GM21390 (cell line): Measurements from ENCODE around the gene MYOZ3.

Experiments
- ATAC-seq: cut with Tn5 transposase; IDR thresholded peaks from one replicate; pipeline ENCODE4 v1.9.1; 2021; ENCODE audit not compliant: unreplicated experiment

Gene MYOZ3

DNA sequence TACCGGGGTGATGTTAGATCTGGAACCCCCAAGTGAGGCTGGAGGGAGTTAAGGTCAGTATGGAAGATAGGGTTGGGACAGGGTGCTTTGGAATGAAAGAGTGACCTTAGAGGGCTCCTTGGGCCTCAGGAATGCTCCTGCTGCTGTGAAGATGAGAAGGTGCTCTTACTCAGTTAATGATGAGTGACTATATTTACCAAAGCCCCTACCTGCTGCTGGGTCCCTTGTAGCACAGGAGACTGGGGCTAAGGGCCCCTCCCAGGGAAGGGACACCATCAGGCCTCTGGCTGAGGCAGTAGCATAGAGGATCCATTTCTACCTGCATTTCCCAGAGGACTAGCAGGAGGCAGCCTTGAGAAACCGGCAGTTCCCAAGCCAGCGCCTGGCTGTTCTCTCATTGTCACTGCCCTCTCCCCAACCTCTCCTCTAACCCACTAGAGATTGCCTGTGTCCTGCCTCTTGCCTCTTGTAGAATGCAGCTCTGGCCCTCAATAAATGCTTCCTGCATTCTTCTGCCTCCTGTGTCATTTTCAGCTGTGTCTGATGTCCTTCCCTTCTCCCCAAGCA is 2.3 kb upstream of the MYOZ3 start:
- ATAC-seq: no peak

DNA sequence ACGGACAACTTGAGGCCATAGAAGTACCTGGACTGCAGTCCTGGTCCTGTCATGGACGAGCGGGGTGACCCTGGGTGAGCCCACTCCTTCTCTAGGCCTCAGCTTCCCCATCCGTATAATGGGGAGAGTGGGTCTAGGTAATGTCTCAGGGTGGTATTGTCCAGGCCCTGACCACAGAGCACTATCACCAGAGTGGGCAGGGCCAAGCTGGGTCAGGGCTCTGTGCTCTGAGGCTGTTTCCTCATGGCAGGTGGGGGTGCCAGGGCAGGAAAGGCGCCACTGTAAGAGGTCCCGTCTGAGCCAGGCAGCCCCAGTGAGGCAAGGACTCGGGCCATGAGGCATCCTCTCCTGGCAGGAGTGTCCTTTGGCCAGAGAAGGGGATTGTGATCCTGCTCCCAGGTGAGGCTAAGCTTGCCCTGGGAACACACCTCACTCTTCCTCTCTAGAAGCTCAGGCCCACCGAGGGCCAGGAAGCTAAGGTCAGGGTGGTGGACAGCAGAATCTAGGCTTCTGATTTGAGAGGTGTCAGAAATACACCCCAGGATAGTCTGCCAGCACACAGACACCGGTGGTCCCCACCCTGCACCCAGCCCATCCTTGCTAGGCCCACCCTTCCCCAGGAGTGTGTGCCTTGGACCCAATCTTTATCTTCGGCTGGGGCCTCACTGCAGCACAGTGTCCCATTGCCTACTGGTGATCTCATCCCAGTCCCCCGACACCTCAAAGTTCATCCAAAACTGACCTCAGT is 1.5 kb upstream of the MYOZ3 start:
- no peak for ATAC-seq

DNA sequence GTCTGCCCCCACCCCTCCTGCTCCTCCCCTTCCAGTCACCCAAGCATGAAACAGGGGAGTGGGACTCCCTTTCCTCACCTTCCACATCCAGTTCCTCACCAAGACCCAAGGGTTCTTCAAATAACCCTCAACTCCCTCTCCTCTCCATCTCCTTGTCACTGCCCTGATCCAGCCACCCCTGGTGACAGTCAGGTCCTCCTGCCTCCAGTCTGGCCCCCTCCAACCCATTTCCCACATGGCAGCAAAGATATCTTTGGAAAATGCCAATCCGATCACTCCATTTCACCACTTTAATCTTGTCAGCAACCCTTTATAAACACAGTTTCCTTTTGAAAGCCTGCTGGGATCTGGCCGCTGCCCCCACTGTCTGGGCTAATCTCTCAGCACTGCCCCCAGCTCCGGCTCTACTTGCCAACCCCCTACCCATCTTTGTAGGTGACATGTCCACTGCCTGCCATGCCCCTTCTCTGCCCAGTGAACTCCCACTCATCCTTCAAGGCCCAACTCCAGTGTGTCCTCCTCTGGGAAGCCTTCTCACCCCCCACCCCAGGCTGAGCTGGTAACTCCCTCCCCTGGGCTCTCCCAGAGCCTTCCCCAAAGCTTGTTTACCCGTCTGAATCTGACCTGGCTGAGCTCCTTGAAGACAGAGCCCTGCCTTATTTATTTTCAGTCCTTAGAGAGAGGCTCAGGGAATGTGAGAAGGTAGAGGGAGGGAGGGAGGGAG is 781 bp upstream of the MYOZ3 start:
- ATAC-seq: no peak

DNA sequence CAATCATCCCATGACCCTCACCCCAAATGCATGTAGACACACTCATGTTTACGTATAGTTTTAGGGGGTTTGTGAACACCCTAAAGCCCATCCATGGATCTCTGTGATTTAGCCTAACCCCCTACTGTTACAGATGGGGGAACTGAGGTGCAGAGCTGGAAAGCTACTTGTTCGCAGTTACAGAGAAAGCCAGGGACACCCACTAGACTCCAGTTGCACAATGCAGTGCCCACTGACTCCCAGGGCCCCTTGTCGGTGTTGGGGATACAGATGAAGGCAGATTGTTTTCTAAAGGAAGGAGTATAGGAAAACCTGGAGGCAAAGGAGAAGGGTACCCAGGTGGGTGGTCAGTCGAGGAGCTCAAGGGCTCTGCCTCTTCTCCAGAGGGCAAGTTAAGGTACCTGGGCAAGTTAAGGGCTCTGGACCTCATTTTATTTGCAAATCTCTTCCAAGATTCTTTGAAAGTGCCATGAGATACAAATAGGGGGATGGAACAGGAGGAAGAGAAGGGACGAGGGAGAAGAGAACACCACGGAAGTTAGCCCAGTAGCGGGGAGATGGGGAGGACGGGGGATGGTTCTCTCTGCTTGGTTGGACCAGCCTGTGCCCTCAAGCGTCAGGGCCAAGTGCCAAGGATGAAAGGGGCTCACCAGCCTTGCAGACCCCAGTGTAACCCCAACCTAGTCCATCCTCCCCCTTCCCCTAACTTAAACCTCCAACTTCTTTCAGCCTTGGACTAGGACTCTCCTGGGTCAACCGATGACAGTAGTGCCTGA is 958 bp downstream of the MYOZ3 start:
- ATAC-seq: no peak

DNA sequence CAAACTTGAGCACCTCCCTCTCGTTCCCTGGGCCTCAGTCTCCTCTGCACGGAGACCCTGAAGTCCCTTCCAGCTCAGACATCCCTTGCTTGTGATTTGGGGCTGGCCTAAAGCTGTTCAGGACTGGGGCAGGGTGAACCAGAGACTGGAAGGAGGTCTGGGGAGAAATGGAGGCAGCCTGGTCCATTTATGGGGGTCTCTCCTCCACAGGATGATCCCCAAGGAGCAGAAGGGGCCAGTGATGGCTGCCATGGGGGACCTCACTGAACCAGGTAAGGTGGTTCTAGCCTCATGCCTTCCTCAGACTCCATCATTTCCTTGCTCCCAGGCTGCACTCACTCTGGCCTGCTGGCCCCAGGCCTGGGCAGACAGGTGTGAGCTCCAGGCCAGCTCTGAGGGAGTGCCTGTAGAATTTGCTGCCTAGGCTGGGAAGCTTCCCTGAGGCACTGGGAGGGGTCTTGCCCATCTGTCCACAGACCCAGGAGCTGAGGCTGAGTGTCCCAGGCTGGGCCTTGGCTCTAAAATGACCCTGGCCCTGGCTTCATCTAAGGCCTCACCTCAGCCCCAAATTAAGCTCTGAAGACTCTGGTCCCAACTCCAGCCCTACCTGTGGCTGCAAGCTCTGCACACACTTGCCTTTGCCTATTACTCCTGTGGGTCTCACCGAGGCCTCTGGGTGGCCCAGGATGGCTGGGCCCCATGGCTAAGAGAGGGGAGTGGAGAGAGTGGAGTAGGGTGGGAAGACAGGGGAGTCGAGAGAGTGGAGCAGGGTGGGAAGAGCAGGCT is 1.9 kb downstream of the MYOZ3 start:
- no peak for ATAC-seq

DNA sequence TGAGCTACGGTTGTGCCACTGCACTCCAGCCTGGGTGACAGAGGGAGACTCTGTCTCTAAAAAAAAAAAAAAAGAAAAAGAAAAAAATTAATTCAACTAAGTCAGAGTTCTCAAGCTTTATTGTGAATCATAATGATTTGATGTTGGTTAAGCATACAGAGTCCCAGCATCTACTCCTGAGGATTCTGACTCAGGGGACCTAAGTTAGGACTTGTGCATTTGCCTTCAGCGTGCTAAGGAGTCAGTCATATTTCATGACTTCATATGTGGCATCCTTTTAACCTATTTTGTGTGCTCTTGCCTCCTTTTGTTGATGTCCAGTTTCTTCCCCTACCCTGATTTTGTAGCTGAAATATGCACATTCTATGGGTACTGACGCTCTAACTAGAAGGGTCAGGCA is 2.9 kb downstream of the MYOZ3 start:
- no peak for ATAC-seq

DNA sequence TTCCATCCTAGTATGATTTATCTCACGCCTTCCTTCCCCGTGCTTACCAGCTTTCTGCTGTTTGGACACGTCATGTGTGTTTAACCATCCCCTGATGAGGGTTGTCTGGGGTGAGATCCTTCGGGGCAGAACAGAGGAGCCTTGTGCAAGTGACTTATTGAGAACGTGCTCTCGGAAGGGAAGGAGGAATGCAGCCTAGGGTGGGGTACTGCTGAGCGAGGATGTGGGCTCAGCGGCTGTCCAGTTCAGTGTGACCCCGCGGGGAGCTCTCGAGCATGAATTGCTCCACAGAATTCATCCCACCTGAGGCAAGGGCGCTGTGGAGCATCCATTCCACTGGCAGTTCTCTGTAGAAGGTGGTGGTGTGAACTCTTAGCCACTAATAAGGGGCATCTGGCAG is 4.0 kb downstream of the MYOZ3 start:
- ATAC-seq: no peak

DNA sequence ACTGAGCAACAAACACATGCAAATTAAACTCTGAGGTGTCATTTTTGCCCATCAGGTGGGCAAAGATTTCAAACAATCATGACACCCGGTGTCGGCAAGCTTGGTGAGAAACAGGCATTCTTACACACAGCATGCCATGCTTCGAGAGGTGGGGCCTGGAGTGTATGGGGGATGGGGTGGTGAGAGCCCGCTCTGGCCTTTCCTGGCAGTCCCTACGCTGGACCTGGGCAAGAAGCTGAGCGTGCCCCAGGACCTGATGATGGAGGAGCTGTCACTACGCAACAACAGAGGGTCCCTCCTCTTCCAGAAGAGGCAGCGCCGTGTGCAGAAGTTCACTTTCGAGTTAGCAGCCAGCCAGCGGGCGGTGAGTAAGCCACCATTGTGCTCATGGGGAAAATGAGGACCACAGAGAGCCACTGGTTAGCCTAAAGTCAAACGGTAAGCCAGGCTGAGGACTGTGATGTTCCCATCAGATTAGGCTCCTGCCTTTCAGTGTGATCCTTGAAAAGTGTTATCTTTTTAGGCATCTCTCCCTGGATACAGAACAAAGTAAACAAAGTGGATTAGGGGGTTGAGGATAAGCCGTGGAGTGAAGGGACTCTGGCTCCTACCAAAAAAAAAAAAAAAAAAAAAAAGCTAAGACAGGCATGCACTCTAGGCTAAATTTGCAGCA is 9.4 kb downstream of the MYOZ3 start:
- no peak for ATAC-seq

DNA sequence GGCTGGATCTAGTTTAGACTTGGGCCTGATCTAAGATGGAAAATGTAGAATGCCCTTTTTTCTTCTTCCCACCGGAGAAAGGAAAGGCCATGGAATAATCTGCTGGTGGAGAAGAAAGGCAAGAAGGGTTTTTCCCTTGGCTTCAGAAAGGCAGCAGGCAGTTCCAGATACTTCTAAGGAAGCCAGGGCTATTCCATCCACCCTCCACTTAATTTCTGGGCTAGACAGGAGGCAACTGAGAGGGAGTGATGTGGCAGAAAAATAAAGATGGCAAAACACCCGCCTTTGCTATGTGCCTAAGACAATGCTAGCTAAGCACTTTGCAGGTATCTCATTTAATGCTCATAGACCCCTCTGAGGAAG is 9.9 kb downstream of the MYOZ3 start:
- no peak for ATAC-seq

DNA sequence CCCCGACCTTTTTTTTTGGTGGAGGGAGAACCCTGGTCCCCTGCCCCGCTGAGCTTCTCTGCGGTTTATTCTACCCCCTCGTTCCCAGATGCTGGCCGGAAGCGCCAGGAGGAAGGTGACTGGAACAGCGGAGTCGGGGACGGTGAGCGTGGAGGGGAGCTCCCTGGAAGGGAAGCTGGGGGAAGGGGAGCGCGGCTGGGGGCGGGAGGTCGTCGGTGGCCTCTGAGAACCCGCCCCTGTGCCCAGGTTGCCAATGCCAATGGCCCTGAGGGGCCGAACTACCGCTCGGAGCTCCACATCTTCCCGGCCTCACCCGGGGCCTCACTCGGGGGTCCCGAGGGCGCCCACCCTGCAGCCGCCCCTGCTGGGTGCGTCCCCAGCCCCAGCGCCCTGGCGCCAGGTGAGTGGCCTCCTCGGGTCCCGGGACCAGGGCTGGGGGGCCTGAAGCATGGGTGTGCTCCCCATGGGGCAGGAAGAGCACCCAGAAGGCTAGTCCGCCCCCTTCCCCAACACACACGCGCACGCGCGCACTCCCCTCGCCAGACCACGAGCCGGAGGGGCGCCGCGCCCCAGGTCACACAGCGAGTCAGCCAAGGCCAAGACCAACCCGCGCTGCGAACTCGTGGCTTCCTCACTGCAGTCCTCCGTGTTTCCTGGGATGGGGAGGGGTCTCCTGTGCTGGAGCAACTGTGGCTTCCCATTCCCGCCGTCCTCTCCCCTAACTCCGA is 10.6 kb downstream of the MYOZ3 start:
- no peak for ATAC-seq

DNA sequence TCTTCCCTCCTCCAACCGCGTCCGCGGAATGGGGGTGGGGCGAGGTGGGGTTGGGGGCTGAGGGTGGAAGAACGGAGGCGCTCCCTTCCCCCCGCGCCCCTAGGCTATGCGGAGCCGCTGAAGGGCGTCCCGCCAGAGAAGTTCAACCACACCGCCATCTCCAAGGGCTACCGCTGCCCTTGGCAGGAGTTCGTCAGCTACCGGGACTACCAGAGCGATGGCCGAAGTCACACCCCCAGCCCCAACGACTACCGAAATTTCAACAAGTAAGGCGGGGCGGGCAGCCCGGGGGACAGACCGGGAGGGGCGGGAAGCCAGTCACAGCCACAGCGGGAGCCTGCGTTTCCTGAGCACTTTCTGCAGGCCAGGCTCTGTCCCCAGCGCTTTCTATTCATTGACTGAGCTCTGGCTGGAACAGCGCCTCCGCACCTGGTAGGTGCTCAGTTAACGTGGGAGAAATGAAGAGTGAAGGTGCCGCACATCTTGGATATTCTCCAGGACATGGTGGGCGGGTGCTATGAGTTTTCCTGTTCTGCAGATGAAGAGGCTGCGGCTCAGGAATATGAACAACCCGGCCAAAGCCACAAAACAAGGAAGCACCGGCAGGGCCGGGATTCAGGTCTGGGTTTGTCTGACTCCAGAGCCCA is 11.3 kb downstream of the MYOZ3 start:
- peak; percentile 45 for ATAC-seq

DNA sequence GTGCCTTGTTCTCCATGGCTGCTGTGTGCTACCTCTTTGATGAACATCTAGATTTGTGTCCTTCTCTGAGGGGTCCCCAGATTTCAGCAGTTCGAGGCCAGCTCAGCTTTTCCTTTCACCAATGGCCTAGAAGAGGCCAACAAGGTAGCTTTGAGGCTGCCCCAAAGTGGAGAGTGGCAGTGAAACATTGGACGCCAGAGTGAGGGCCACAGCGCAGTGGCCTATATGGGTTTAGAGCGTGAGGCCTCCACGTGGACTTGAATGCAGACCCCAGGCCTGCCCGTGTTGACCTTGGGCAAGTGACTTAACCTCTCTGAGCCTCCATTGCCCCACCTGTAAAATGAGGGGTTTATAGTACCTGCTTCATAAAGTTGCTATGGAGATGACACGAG is 11.8 kb downstream of the MYOZ3 start:
- no peak for ATAC-seq

DNA sequence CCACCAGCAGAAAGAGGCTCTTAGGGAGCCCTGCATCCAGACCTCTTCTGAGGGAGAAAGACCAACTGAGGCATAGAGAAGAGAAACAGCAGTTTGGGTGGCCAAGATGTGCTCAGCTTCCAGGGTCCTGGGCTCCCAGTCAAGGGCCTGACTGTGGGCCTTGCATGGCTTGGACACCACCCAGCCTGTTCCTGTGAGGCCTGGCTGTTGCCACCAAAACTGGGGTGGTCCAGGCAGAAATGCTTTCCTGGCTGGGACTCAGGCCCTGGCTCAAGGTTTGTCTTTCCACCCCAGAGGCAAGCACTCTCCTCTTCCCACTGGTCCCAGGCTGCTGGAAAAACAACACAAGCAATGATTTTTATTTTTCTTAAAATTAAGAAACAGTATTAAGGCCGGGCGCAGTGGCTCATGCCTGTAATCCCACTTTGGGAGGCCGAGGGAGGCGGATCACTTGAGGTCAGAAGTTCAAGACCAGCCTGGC is 13.3 kb downstream of the MYOZ3 start:
- no peak for ATAC-seq

DNA sequence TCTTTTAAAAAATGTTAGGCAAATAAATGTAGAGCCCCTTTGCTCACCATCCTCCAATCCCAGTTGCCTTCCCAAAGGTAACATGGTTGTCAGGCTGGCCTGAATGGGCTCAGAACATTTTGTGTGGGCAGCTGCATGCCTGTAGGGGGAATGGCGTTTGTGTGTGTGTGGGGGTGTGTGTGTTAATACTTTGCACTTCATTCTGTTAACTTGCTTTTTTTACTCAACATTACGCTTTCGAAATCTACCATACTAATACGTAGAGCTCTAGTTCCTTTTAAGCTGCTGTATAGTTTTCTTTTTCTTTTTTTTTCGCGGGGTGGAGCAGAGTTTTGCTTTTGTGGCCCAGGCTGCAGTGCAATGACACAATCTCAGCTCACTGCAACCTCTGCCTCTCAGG is 14.0 kb downstream of the MYOZ3 start:
- no peak for ATAC-seq

DNA sequence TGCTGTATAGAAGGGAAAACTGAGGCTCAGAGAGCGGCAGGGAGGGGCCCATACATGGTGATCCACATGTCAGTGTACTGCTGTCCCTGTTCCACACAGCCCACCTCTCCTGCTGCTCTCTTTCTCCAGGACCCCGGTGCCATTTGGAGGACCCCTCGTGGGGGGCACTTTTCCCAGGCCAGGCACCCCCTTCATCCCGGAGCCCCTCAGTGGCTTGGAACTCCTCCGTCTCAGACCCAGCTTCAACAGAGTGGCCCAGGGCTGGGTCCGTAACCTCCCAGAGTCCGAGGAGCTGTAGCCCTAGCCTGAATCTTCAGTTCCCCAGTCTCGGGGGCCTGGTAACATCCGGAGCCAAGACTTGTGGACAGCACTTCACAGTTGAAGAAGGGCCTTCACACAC is 15.5 kb downstream of the MYOZ3 start:
- no peak for ATAC-seq

DNA sequence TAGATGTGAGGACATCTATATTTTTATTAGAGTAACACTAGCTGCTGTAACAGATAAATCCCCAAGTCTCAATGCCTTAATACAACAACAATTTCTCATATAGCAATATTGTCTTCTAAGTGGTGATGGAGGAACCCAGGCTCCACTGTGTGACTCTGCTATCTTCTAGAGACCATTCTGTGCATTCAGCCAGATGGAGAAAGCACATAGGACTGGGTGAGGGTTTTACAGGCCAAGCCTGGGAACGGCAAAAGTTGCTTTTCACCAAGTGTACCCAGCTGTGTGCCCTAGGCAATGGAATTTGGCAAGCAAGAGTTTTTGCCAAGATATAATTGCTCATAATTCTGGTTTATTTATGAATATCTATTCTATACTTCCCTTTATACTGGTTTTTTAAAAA is 28.1 kb downstream of the MYOZ3 start:
- ATAC-seq: no peak

DNA sequence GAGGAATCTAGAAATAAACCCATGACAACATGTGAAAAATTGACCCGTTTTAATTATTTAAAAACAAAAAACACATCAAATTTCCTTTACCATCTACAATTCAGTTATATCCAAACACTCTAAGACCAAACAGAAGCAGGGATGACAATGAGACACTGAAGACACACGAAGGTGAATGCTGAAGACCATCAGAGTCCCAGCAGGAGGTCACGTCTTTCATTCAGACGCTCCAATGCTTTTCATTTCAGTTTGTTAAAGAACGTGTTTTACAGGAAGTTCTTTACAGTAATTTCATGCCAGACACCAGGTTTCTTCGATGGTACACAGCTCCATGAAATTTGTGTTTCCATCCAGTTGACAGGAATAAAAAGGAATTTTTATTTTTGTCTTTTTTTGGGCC is 29.7 kb downstream of the MYOZ3 start:
- ATAC-seq: no peak

DNA sequence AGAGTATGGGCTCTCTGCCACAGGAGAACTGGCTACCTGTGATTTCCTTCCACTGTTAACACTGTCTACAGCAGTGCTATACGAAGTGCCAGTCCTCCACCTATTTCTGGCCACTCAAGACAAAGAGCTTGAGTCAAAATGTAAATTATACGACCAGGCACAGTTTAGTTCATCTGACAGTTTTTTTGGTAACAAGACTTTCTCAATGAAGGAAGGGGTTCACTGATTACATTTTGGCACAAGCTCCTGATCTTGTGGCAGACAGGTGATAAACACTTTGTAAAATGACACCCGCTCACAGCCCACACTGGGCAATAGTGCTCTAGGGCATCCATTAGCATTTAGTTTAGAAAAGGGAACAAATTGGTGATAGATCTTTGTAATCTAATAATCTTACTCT is 31.2 kb downstream of the MYOZ3 start:
- no peak for ATAC-seq

DNA sequence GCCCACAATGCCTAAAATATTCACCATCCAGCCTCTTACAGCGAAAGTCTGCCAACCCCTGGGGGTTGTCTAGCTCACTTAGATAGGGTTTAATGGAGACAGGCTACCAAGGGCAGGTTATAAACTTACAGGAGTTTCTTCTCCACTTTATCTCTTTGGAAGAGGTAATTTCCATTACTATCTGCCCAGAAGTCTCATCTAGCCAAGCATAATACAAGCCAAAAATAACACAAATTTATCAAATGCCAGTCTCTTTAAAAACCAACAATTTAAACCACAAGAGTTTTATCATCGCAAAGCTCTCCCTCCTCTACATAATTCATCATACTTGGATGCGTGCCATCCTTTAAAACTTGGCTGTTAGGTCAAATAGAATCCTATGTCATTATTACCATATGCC is 33.6 kb downstream of the MYOZ3 start:
- ATAC-seq: no peak
